Mesodermal cell (in vitro differentiated cells): ENCODE data around the gene PPP1R26.
"Not testable (repeated sequence)": the region's sequence is repeated elsewhere in the genome, so short reads cannot be mapped to it uniquely, and the experiment has no call there.

Experiments used
- H3K27ac ChIP-seq: 2 replicates; pipeline ENCODE4 v1.7.0; 2013; ENCODE audit warnings: mild to moderate bottlenecking, low read depth, low read length, moderate library complexity; ENCODE audit not compliant: severe bottlenecking
- H3K36me3 ChIP-seq: 2 replicates; pipeline ENCODE4 v1.7.1; 2013; ENCODE audit warnings: mild to moderate bottlenecking, low read length, moderate library complexity; ENCODE audit not compliant: control insufficient read depth, insufficient read depth
- H3K4me1 ChIP-seq: one replicate; pipeline ENCODE4 v1.7.1; 2013; ENCODE audit warnings: mild to moderate bottlenecking, low read length; ENCODE audit not compliant: insufficient read depth, control insufficient read depth, poor library complexity, severe bottlenecking
- H3K4me3 ChIP-seq: 2 replicates; pipeline ENCODE4 v1.7.0; 2013; ENCODE audit warnings: low read length, control low read depth, mild to moderate bottlenecking; ENCODE audit not compliant: insufficient read depth, poor library complexity, severe bottlenecking; ENCODE audit errors: extremely low read depth
- H3K9me3 ChIP-seq: 2 replicates; pipeline ENCODE4 v1.7.1; 2013; ENCODE audit warnings: mild to moderate bottlenecking, low read length, moderate library complexity; ENCODE audit not compliant: control insufficient read depth
- WGBS, 2 experiments: methylation state at CpG; one replicate each; pipeline ENCODE4 v1.1.5; 2013; ENCODE audit warnings: missing lambda C conversion rate in 2 of 2; ENCODE audit not compliant: insufficient coverage in 2 of 2; 5-methylcytosine and 5-hydroxymethylcytosine counted together

Gene PPP1R26

DNA sequence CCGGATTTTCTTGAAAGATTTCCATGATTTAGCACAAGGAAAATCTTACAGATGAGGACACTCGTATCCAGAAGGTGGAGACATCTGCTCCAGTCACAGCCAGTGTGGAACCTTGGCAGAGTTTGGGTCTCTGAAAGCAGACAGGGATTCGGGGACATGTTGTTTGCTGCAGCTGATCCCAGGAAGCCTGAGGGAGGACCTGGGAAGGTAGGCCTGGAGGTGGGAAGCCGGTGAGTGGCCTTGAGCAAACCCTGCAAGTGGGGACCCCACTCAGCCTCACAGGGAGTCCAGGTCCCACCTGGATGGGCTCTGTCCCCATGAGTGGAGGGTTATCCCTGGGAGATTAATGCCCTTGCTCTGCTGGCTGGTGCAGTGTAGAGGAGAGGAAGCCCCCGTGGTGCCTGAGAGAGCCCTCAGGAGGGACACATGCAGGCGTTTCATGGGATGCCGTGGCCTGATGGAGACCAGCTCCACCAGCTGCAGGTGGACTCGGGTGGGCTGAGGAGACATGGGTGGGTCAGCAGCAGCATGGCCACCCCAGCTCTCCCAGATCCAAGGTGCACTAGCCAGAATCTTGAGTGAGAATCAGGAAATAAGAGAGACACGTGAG lies 28.7 kb downstream of the PPP1R26 start:
- Histone ChIP-seq H3K27ac (no peak overlapping the region), H3K4me3 (no peak overlapping the region), H3K36me3 (peaks cover 20% of the 10 kb centered on the region), H3K9me3 (no peaks in the 10 kb centered on the region), H3K4me1 (peaks cover 4% of the 10 kb centered on the region)
- WGBS, 2 experiments = 92 to 97% methylated on average over 8 to 9 of the region's 9 CpGs

DNA sequence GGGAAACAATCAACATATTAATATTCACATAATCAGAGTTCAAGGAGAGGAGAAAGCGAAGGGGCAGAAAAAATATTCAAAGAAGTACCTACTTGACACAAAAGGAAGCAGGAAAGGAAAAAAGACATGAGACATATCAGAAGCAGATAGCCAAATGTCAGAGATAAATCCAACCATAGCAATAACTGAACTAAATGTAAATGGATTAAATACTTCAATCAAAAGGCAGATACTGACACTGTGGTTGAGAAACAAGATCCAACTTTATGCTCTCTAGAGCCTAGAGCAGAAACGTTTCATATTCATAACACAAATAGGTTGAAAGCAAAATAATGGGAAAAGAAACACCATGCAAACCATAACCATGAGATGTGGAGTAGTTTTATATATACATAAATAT lies 29.9 kb downstream of the PPP1R26 start:
- Histone ChIP-seq H3K4me1 (peaks cover 4% of the 10 kb centered on the region), H3K27ac (no peak overlapping the region), H3K4me3 (no peak overlapping the region), H3K36me3 (peaks cover 10% of the 10 kb centered on the region), H3K9me3 (no peaks in the 10 kb centered on the region)
- no CpG with 5 or more reads among the region's 2 CpGs for WGBS, 2 experiments

- Histone ChIP-seq H3K9me3 (no peaks in the 10 kb centered on the region), H3K4me1 (no peaks in the 10 kb centered on the region), H3K4me3 (no peak overlapping the region), H3K36me3 (no peaks in the 10 kb centered on the region), H3K27ac (no peak overlapping the region)
- 97% methylated on average over 7 to 8 of the region's 10 CpGs for WGBS, 2 experiments
These were observed 32.6 kb downstream of the PPP1R26 start for GRCh38 chr9:135512241-135512603.

GRCh38 chr9:135512904-135513303 lies 33.3 kb downstream of the PPP1R26 start:
- H3K36me3 ChIP-seq = no peaks in the 10 kb centered on the region
- H3K4me1 ChIP-seq = no peaks in the 10 kb centered on the region
- WGBS, 2 experiments = 90 to 93% methylated on average over 2 to 4 of the region's 7 CpGs
- no peaks in the 10 kb centered on the region for H3K9me3 ChIP-seq
- no peak overlapping the region for H3K27ac ChIP-seq
- H3K4me3 ChIP-seq = no peak overlapping the region

DNA sequence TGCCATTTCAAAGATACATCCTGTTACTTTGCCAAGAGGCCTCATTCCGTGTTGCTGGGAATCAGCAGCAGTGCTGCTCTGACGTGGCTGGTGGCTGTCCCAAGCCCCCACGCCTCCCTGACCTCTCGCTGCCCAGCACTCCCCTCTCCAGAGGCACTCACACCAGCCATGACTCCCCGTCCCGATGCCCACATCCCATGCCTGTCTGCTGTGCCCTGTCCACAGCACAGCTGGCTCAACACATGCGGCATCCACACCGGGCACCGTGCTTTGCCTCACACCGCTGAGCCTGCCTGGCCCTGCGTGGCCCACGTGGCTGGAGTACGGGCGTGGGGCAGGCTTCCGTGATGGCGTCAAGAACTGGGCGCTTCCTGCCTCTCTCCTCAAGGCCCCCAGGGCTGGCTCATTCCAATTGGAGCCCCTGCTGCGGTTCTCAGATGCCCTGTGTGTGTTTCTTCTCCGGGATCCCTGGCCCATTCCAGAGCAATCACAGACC lies 33.8 kb downstream of the PPP1R26 start:
- Histone ChIP-seq H3K4me3 (no peak overlapping the region), H3K36me3 (no peaks in the 10 kb centered on the region), H3K9me3 (no peaks in the 10 kb centered on the region), H3K4me1 (no peaks in the 10 kb centered on the region), H3K27ac (no peak overlapping the region)
- 91 to 92% methylated on average over 19 of the region's 19 CpGs for WGBS, 2 experiments

- 95 to 100% methylated on average over 1 to 4 of the region's 9 CpGs for WGBS, 2 experiments
- not testable (repeated sequence) for H3K9me3 ChIP-seq, H3K36me3 ChIP-seq, H3K4me3 ChIP-seq, H3K27ac ChIP-seq, H3K4me1 ChIP-seq
These were observed 34.3 kb downstream of the PPP1R26 start for GRCh38 chr9:135513906-135514305.

- 91 to 94% methylated on average over 8 to 13 of the region's 17 CpGs for WGBS, 2 experiments
- H3K4me1 ChIP-seq = no peaks in the 10 kb centered on the region
These were observed 34.9 kb downstream of the PPP1R26 start for GRCh38 chr9:135514342-135515082.

DNA sequence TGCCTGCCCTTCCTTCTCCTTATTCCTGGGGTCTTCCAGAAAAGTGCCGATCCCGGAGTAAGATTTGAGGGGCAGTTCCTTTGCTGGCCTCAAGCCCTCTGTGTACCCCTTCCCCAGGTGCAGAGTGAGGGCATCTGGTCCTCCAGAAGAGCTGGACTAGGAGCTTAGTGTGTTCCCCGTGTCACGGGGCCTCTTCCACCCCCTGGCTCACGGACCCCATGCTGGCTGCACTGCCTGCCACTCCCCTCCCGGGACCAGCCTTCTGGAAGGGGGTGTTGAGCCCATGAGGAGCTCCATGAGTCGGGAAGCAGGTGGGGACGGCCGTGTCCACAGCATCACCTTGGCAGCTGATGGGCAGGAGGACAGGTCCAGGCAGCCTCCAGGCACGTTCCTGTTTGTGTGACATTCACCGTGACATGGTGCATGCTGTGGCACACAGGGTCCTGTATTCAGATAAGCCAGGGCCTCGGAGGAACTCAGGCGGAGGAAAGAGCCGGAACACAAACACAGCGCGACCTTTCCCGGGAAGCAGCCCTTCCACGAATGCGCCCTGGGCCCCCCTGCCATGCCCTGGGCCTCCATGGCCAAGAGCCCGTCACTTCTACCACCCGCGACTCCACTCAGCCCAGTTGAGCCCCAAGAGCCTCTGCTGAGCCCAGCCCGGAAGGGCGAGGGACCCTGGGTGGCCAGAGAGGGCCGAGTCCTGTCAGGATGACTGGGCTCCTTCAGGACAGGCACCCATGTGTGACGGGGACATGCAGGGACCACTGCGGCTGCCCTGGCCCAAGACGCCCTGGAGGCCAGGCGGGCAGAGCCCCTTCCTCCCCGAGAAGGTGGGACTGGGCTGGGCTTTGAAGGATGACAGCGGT lies 35.7 kb downstream of the PPP1R26 start:
- Histone ChIP-seq H3K9me3 (no peaks in the 10 kb centered on the region), H3K4me3 (no peak overlapping the region), H3K4me1 (no peaks in the 10 kb centered on the region), H3K27ac (no peak overlapping the region), H3K36me3 (no peaks in the 10 kb centered on the region)
- 91 to 94% methylated on average over 29 to 31 of the region's 31 CpGs for WGBS, 2 experiments

More at GRCh38 chr9:135514342-135515082, 34.9 kb downstream of the PPP1R26 start:
- no peaks in the 10 kb centered on the region for H3K9me3 ChIP-seq
- no peak overlapping the region for H3K27ac ChIP-seq
- no peaks in the 10 kb centered on the region for H3K36me3 ChIP-seq
- H3K4me3 ChIP-seq = no peak overlapping the region

- H3K9me3 ChIP-seq = no peaks in the 10 kb centered on the region
- no peaks in the 10 kb centered on the region for H3K36me3 ChIP-seq
- H3K27ac ChIP-seq = no peak overlapping the region
- H3K4me3 ChIP-seq = no peak overlapping the region
- H3K4me1 ChIP-seq = no peaks in the 10 kb centered on the region
- 94% methylated on average over 19 to 22 of the region's 25 CpGs for WGBS, 2 experiments
These were observed 36.7 kb downstream of the PPP1R26 start for GRCh38 chr9:135516132-135516860.

DNA sequence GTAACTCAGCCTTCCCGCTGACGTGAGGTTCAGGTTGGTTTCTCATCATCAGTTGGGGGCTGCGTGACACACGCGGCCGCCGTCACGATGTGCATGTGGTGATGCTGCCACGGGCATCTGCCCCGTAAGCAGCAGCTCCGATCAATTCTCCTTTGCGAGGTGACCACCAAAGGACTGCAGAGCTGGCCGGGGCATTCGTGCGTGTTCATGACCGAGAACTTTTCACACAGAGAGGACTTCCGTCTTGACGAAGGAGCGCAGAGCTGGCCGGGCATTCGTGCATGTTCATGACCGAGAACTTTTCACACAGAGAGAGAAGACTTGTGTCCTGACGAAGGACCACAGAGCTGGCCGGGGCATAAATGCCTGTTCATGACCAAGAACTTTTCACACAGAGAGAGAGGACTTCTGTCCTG lies 37.8 kb downstream of the PPP1R26 start:
- Histone ChIP-seq H3K27ac (no peak overlapping the region), H3K9me3 (no peaks in the 10 kb centered on the region), H3K4me1 (peaks cover 3% of the 10 kb centered on the region), H3K4me3 (no peak overlapping the region), H3K36me3 (no peaks in the 10 kb centered on the region)
- 95 to 96% methylated on average over 24 of the region's 24 CpGs for WGBS, 2 experiments
